H1 (cell line): ENCODE data around the gene FAM9C. TPM values are rescaled to one million over a fixed set of nuclear protein-coding genes. Genes with fewer than 3 reads are reported as not detected.
"Not testable (repeated sequence)": the region's sequence is repeated elsewhere in the genome, so short reads cannot be mapped to it uniquely, and the experiment has no call there.

Experiments used
- CTCF ChIA-PET: fragments of 300-600 bp; sonication (Branson Sonifier 250); formaldehyde crosslinking; loops from one replicate; lab custom pipeline; 2021; ENCODE audit not compliant: partially characterized antibody; lab: Charles Lee
- POLR2A ChIA-PET: fragments of 300-600 bp; sonication (Branson Sonifier 250); formaldehyde crosslinking; loops from one replicate; lab custom pipeline; 2021; ENCODE audit warnings: inconsistent platforms; ENCODE audit not compliant: partially characterized antibody; lab: Charles Lee
- DNase-seq, 2 experiments: peaks; one replicate each; pipeline versions ENCODE4 v3.0.0 to v3.0.0-alpha.2; 2010 to 2022; ENCODE audit warnings: low spot score in 2 of 2, low read depth in 1 of 2, mixed read lengths in 1 of 2
- FAIRE-seq: peaks from 2 replicates; lab custom pipeline; 2011; peaks lifted over from hg19 to GRCh38; lab: Jason Lieb, UNC
- H2AFZ ChIP-seq: 2 replicates; pipeline ENCODE4 v1.8.1; 2012; ENCODE audit warnings: low read length, inconsistent platforms
- H2AK5ac ChIP-seq: 2 replicates; pipeline ENCODE4 v1.6.1; 2013; ENCODE audit warnings: low read depth, low read length
- H2BK120ac ChIP-seq: replicated peaks from 2 replicates; pipeline ENCODE3; 2013; ENCODE audit warnings: low read depth, low read length, inconsistent platforms
- H2BK12ac ChIP-seq: 2 replicates; pipeline ENCODE4 v1.6.1; 2013; ENCODE audit warnings: low read depth, low read length
- H2BK15ac ChIP-seq: 2 replicates; pipeline ENCODE4 v1.6.1; 2013; ENCODE audit warnings: low read length
- H2BK20ac ChIP-seq: 2 replicates; pipeline ENCODE4 v1.6.1; 2013; ENCODE audit warnings: low read length
- H2BK5ac ChIP-seq: 2 replicates; pipeline ENCODE4 v1.6.1; 2013; ENCODE audit warnings: low read depth, low read length
- H3K14ac ChIP-seq: 2 replicates; pipeline ENCODE4 v1.6.1; 2013; ENCODE audit warnings: inconsistent platforms; ENCODE audit not compliant: insufficient read length
- H3K18ac ChIP-seq: 2 replicates; pipeline ENCODE4 v1.6.1; 2013; ENCODE audit warnings: low read length; ENCODE audit errors: extremely low read depth
- H3K23ac ChIP-seq: 2 replicates; pipeline ENCODE4 v1.6.1; 2013; ENCODE audit warnings: inconsistent platforms; ENCODE audit not compliant: insufficient read length
- H3K23me2 ChIP-seq: 2 replicates; pipeline ENCODE4 v1.6.1; 2013; ENCODE audit warnings: low read depth, low read length
- H3K27ac ChIP-seq: 2 replicates; pipeline ENCODE4 v1.6.1; 2011; ENCODE audit warnings: low read depth, low read length, inconsistent platforms
- H3K27me3 ChIP-seq, 4 experiments: replicated peaks in 1 of 4; 1 replicate in 1 of 4; 2 replicates in 3 of 4; pipeline versions ENCODE4 v1.6.1 to v1.8.1; 2011 to 2013; ENCODE audit warnings: low read length in 3 of 4, mild to moderate bottlenecking in 3 of 4, inconsistent platforms in 2 of 4, mixed read lengths in 2 of 4, moderate library complexity in 1 of 4; ENCODE audit not compliant: control insufficient read depth in 3 of 4, insufficient read depth in 3 of 4; ENCODE audit errors: extremely low read depth in 1 of 4
- H3K36me3 ChIP-seq, 4 experiments: 2 replicates each; pipeline versions ENCODE4 v1.6.1 to v1.8.1; 2011 to 2013; ENCODE audit warnings: mild to moderate bottlenecking in 4 of 4, low read length in 3 of 4, moderate library complexity in 2 of 4, control low read depth in 1 of 4, inconsistent platforms in 1 of 4; ENCODE audit not compliant: insufficient read depth in 4 of 4, control insufficient read depth in 2 of 4
- H3K4ac ChIP-seq: replicated peaks from 2 replicates; pipeline ENCODE3; 2013; ENCODE audit warnings: low read length, low read depth, mixed read lengths, inconsistent platforms; ENCODE audit not compliant: insufficient read length
- H3K4me1 ChIP-seq, 4 experiments: replicated peaks in 1 of 4; 1 replicate in 1 of 4; 2 replicates in 3 of 4; pipeline versions ENCODE4 v1.6.1 to v1.8.1; 2011 to 2013; ENCODE audit warnings: low read length in 3 of 4, inconsistent platforms in 2 of 4, mixed read lengths in 1 of 4; ENCODE audit not compliant: insufficient read depth in 4 of 4, control insufficient read depth in 3 of 4
- H3K4me2 ChIP-seq, 2 experiments: 2 replicates each; pipeline versions ENCODE4 v1.6.1 to v1.8.1; 2011 to 2013; ENCODE audit warnings: low read depth in 2 of 2, low read length in 2 of 2, control low read depth in 1 of 2, inconsistent platforms in 1 of 2, mild to moderate bottlenecking in 1 of 2; ENCODE audit not compliant: insufficient read depth in 1 of 2
- H3K4me3 ChIP-seq, 4 experiments: fragments of 200-600, 300-600 bp in 1 of 4; sonication (generic), shearing (Covaris generic), sonication (Bioruptor Twin) in 1 of 4; 2 replicates each; pipeline versions ENCODE4 v1.5.1 to v1.8.1; 2011 to 2016; ENCODE audit warnings: low read length in 4 of 4, low read depth in 3 of 4, control low read depth in 2 of 4, inconsistent platforms in 2 of 4, mild to moderate bottlenecking in 2 of 4, mixed read lengths in 1 of 4, moderate library complexity in 1 of 4; ENCODE audit not compliant: insufficient read depth in 2 of 4; ENCODE audit errors: extremely low read depth in 1 of 4
- H3K56ac ChIP-seq: replicated peaks from 2 replicates; pipeline ENCODE3; 2013; ENCODE audit warnings: low read depth, mild to moderate bottlenecking, mixed read lengths, low read length, inconsistent platforms; ENCODE audit not compliant: insufficient read length
- H3K79me1 ChIP-seq: 2 replicates; pipeline ENCODE4 v1.6.1; 2013; ENCODE audit warnings: low read depth, low read length, control low read depth
- H3K79me2 ChIP-seq, 2 experiments: 2 replicates each; pipeline versions ENCODE4 v1.6.1 to v1.8.1; 2012 to 2013; ENCODE audit warnings: low read length in 2 of 2, mild to moderate bottlenecking in 2 of 2, inconsistent platforms in 1 of 2; ENCODE audit not compliant: insufficient read depth in 2 of 2, control insufficient read depth in 1 of 2
- H3K9ac ChIP-seq, 4 experiments: replicated peaks in 1 of 4; 1 replicate in 1 of 4; 2 replicates in 3 of 4; pipeline versions ENCODE4 v1.6.1 to v1.8.1; 2011 to 2013; ENCODE audit warnings: low read depth in 3 of 4, low read length in 3 of 4, control low read depth in 2 of 4, mild to moderate bottlenecking in 2 of 4, moderate library complexity in 2 of 4, inconsistent platforms in 1 of 4; ENCODE audit errors: extremely low read depth in 1 of 4
- H3K9me3 ChIP-seq, 2 experiments: 2 replicates each; pipeline versions ENCODE4 v1.6.1 to v1.8.1; 2012 to 2013; ENCODE audit warnings: mild to moderate bottlenecking in 2 of 2, moderate library complexity in 2 of 2, control low read depth in 1 of 2, inconsistent platforms in 1 of 2, low read depth in 1 of 2, low read length in 1 of 2, mixed read lengths in 1 of 2; ENCODE audit not compliant: insufficient read depth in 2 of 2
- H4K20me1 ChIP-seq, 2 experiments: replicated peaks in 1 of 2; 2 replicates each; pipeline versions ENCODE3 to v1.8.1; 2011 to 2013; ENCODE audit warnings: inconsistent platforms in 2 of 2, low read length in 2 of 2, mild to moderate bottlenecking in 1 of 2; ENCODE audit not compliant: insufficient read depth in 2 of 2, control insufficient read depth in 1 of 2
- H4K5ac ChIP-seq: 2 replicates; pipeline ENCODE4 v1.6.1; 2013; ENCODE audit warnings: low read length, low read depth, mixed read lengths, inconsistent platforms; ENCODE audit not compliant: insufficient read length
- H4K8ac ChIP-seq: 2 replicates; pipeline ENCODE4 v1.8.0; 2013; ENCODE audit warnings: mild to moderate bottlenecking, moderate library complexity, low read length, inconsistent platforms; ENCODE audit not compliant: insufficient read depth; ENCODE audit errors: extremely low read depth
- H4K91ac ChIP-seq: replicated peaks from 2 replicates; pipeline ENCODE3; 2013; ENCODE audit warnings: low read length, mixed read lengths, inconsistent platforms; ENCODE audit not compliant: insufficient read length
- WGBS, 2 experiments: shearing (Covaris generic) in 1 of 2; methylation state at CpG; one replicate each; pipeline versions ENCODE4 v1.1.6 to v1.1.7; 2013 to 2015; ENCODE audit warnings: low lambda C conversion rate in 2 of 2, mixed read lengths in 2 of 2, inconsistent platforms in 1 of 2, low coverage in 1 of 2, missing lambda C conversion rate in 1 of 2; ENCODE audit not compliant: insufficient replicate concordance in 2 of 2, insufficient coverage in 1 of 2, insufficient read length in 1 of 2; ENCODE audit errors: extremely low coverage in 1 of 2, missing lambda C conversion rate in 1 of 2; 5-methylcytosine and 5-hydroxymethylcytosine counted together
- polyA plus RNA-seq, 7 experiments: library from polyadenylated mRNA; depleted of rRNA in 3 of 7; stranded (reverse) in 5 of 7; unstranded in 2 of 7; fragments of >200 nt in 5 of 7; fragments of 200-250 nt in 2 of 7; gene quantifications; 1 replicate in 5 of 7; 2 replicates in 1 of 7; 4 replicates in 1 of 7; pipeline versions ENCODE4 v1.2.1 to v1.2.3, GENCODE V29; 2011 to 2013; ENCODE audit warnings: missing spikeins in 2 of 7, mixed read lengths in 2 of 7
- total RNA-seq: library from RNA; stranded (reverse); fragmentation: NEBNext Ultra II Directional; extraction: Animal tissue kit (Norgen Biotek cat#: 25700); gene quantifications from 2 replicates; pipeline ENCODE4 v1.2.1, GENCODE V29; 2021

FAM9C gene
- total and polyA plus RNA-seq, 2 of the 8 experiments (the other 6 are each of a cell fraction or from before 2014, with no cell fraction given) = not detected

GRCh38 chrX:13063124-13063523 is 18.7 kb upstream of the FAM9C start:
- H2BK120ac ChIP-seq, H3K27me3 ChIP-seq, H3K79me2 ChIP-seq, H3K9ac ChIP-seq, H3K14ac ChIP-seq, H4K20me1 ChIP-seq, DNase-seq, H3K79me1 ChIP-seq, H3K18ac ChIP-seq, H2BK12ac ChIP-seq, FAIRE-seq, H3K4me2 ChIP-seq, H2AFZ ChIP-seq, H3K56ac ChIP-seq, H2AK5ac ChIP-seq, H2BK20ac ChIP-seq, H3K4ac ChIP-seq, H4K91ac ChIP-seq, H2BK15ac ChIP-seq, H3K4me3 ChIP-seq, H3K23me2 ChIP-seq, H3K4me1 ChIP-seq, H4K5ac ChIP-seq, H3K23ac ChIP-seq, H3K36me3 ChIP-seq, H3K27ac ChIP-seq, H4K8ac ChIP-seq, H2BK5ac ChIP-seq, H3K9me3 ChIP-seq, CTCF ChIA-PET: not testable (repeated sequence)
- 89% methylated on average over 2 of the region's 2 CpGs; no CpG with 5 or more reads in 1 of the 2 experiments for WGBS, 2 experiments
- POLR2A ChIA-PET = interaction anchor here (1.1 kb wide), 1 partner anchor 117 kb away, joined by 3 read pairs; no protein-coding TSS in a partner anchor

- H2BK120ac ChIP-seq, POLR2A ChIA-PET: not testable (repeated sequence)
These were observed 17.9 kb upstream of the FAM9C start for GRCh38 chrX:13062331-13062730.

More at GRCh38 chrX:13062331-13062730, 17.9 kb upstream of the FAM9C start:
- DNase-seq, H2BK12ac ChIP-seq, H3K36me3 ChIP-seq, FAIRE-seq, H2BK20ac ChIP-seq, H3K27me3 ChIP-seq, H3K79me1 ChIP-seq, H3K9ac ChIP-seq, H2AFZ ChIP-seq, CTCF ChIA-PET, H4K8ac ChIP-seq, H4K5ac ChIP-seq, H3K4me3 ChIP-seq, H3K56ac ChIP-seq, H2AK5ac ChIP-seq, H2BK5ac ChIP-seq, H3K14ac ChIP-seq, H4K91ac ChIP-seq, H3K27ac ChIP-seq, H3K23ac ChIP-seq, H2BK15ac ChIP-seq, H3K23me2 ChIP-seq, H4K20me1 ChIP-seq, H3K9me3 ChIP-seq, H3K4me1 ChIP-seq, H3K79me2 ChIP-seq, H3K4ac ChIP-seq, H3K18ac ChIP-seq, H3K4me2 ChIP-seq: not testable (repeated sequence)
